ENCODE measurements around the gene ETV3.
"Not testable (repeated sequence)": the region's sequence is repeated elsewhere in the genome, so short reads cannot be mapped to it uniquely, and the experiment has no call there.

Gene ETV3

GRCh38 chr1:157098987-157099632 lies 39.1 kb downstream of the ETV3 start:
- not testable (repeated sequence) for H3K4me1 ChIP-seq (ENCODE audit: insufficient read depth, low read length); H3K27me3 ChIP-seq (ENCODE audit: insufficient read depth, low read length); H3K4me3 ChIP-seq (ENCODE audit: low read length); H3K36me3 ChIP-seq (ENCODE audit: insufficient read depth, low read length); H2AFZ ChIP-seq (ENCODE audit: low read depth, low read length); H3K9me3 ChIP-seq (ENCODE audit: low read length)

GRCh38 chr1:157098519-157098918 lies 39.7 kb downstream of the ETV3 start:
- H3K36me3 ChIP-seq (ENCODE audit: insufficient read depth, low read length): no peaks in the 10 kb centered on the region
- no peak overlapping the region for H2AFZ ChIP-seq (ENCODE audit: low read depth, low read length)
- H3K4me3 ChIP-seq (ENCODE audit: low read length): no peak overlapping the region
- H3K9me3 ChIP-seq (ENCODE audit: low read length): no peaks in the 10 kb centered on the region
- no peaks in the 10 kb centered on the region for H3K4me1 ChIP-seq (ENCODE audit: insufficient read depth, low read length)
- H3K27me3 ChIP-seq (ENCODE audit: insufficient read depth, low read length): peaks cover 3% of the 10 kb centered on the region

- H3K27me3 ChIP-seq (ENCODE audit: insufficient read depth, low read length): peaks cover 1% of the 10 kb centered on the region
- H3K36me3 ChIP-seq (ENCODE audit: insufficient read depth, low read length): no peaks in the 10 kb centered on the region
- H3K4me1 ChIP-seq (ENCODE audit: insufficient read depth, low read length): no peaks in the 10 kb centered on the region
- no peak overlapping the region for H2AFZ ChIP-seq (ENCODE audit: low read depth, low read length)
- H3K4me3 ChIP-seq (ENCODE audit: low read length): no peak overlapping the region
- H3K9me3 ChIP-seq (ENCODE audit: low read length): no peaks in the 10 kb centered on the region
Measured at GRCh38 chr1:157097692-157098091, 40.5 kb downstream of the ETV3 start.

GRCh38 chr1:157096881-157097280 lies 41.3 kb downstream of the ETV3 start:
- Histone ChIP-seq H3K27me3 (ENCODE audit: insufficient read depth, low read length) (peaks cover 9% of the 10 kb centered on the region), H3K4me3 (ENCODE audit: low read length) (no peak overlapping the region), H3K4me1 (ENCODE audit: insufficient read depth, low read length) (no peaks in the 10 kb centered on the region), H2AFZ (ENCODE audit: low read depth, low read length) (no peak overlapping the region), H3K36me3 (ENCODE audit: insufficient read depth, low read length) (no peaks in the 10 kb centered on the region), H3K9me3 (ENCODE audit: low read length) (no peaks in the 10 kb centered on the region)

GRCh38 chr1:157095551-157095950 lies 42.6 kb downstream of the ETV3 start:
- Histone ChIP-seq H3K9me3 (ENCODE audit: low read length) (no peaks in the 10 kb centered on the region), H3K4me1 (ENCODE audit: insufficient read depth, low read length) (no peaks in the 10 kb centered on the region), H2AFZ (ENCODE audit: low read depth, low read length) (no peak overlapping the region), H3K4me3 (ENCODE audit: low read length) (no peak overlapping the region), H3K27me3 (ENCODE audit: insufficient read depth, low read length) (peaks cover 14% of the 10 kb centered on the region), H3K36me3 (ENCODE audit: insufficient read depth, low read length) (no peaks in the 10 kb centered on the region)

- H2AFZ ChIP-seq (ENCODE audit: low read depth, low read length): no peak overlapping the region
- no peaks in the 10 kb centered on the region for H3K4me1 ChIP-seq (ENCODE audit: insufficient read depth, low read length)
- no peak overlapping the region for H3K4me3 ChIP-seq (ENCODE audit: low read length)
- no peaks in the 10 kb centered on the region for H3K36me3 ChIP-seq (ENCODE audit: insufficient read depth, low read length)
- no peaks in the 10 kb centered on the region for H3K9me3 ChIP-seq (ENCODE audit: low read length)
- H3K27me3 ChIP-seq (ENCODE audit: insufficient read depth, low read length): peaks cover 14% of the 10 kb centered on the region
Measured at GRCh38 chr1:157095091-157095490, 43.1 kb downstream of the ETV3 start.

- Histone ChIP-seq H2AFZ (ENCODE audit: low read depth, low read length) (no peak overlapping the region), H3K27me3 (ENCODE audit: insufficient read depth, low read length) (peaks cover 16% of the 10 kb centered on the region), H3K36me3 (ENCODE audit: insufficient read depth, low read length) (no peaks in the 10 kb centered on the region), H3K4me3 (ENCODE audit: low read length) (no peak overlapping the region), H3K4me1 (ENCODE audit: insufficient read depth, low read length) (no peaks in the 10 kb centered on the region), H3K9me3 (ENCODE audit: low read length) (no peaks in the 10 kb centered on the region)
Measured at GRCh38 chr1:157092831-157093230, 45.4 kb downstream of the ETV3 start.

GRCh38 chr1:157091668-157092273 lies 46.4 kb downstream of the ETV3 start:
- no peak overlapping the region for H2AFZ ChIP-seq (ENCODE audit: low read depth, low read length)
- peaks cover 16% of the 10 kb centered on the region for H3K27me3 ChIP-seq (ENCODE audit: insufficient read depth, low read length)
- no peaks in the 10 kb centered on the region for H3K9me3 ChIP-seq (ENCODE audit: low read length)
- no peaks in the 10 kb centered on the region for H3K36me3 ChIP-seq (ENCODE audit: insufficient read depth, low read length)
- H3K4me3 ChIP-seq (ENCODE audit: low read length): no peak overlapping the region
- H3K4me1 ChIP-seq (ENCODE audit: insufficient read depth, low read length): no peaks in the 10 kb centered on the region

GRCh38 chr1:157091186-157091585 lies 47.0 kb downstream of the ETV3 start:
- Histone ChIP-seq H3K36me3 (ENCODE audit: insufficient read depth, low read length) (no peaks in the 10 kb centered on the region), H3K9me3 (ENCODE audit: low read length) (no peaks in the 10 kb centered on the region), H2AFZ (ENCODE audit: low read depth, low read length) (no peak overlapping the region), H3K4me1 (ENCODE audit: insufficient read depth, low read length) (no peaks in the 10 kb centered on the region), H3K4me3 (ENCODE audit: low read length) (no peak overlapping the region), H3K27me3 (ENCODE audit: insufficient read depth, low read length) (peaks cover 16% of the 10 kb centered on the region)

GRCh38 chr1:157090771-157091170 lies 47.4 kb downstream of the ETV3 start:
- Histone ChIP-seq H3K36me3 (ENCODE audit: insufficient read depth, low read length) (no peaks in the 10 kb centered on the region), H3K27me3 (ENCODE audit: insufficient read depth, low read length) (peaks cover 16% of the 10 kb centered on the region), H3K4me1 (ENCODE audit: insufficient read depth, low read length) (no peaks in the 10 kb centered on the region), H3K9me3 (ENCODE audit: low read length) (no peaks in the 10 kb centered on the region), H3K4me3 (ENCODE audit: low read length) (no peak overlapping the region), H2AFZ (ENCODE audit: low read depth, low read length) (no peak overlapping the region)

- peaks cover 16% of the 10 kb centered on the region for H3K27me3 ChIP-seq (ENCODE audit: insufficient read depth, low read length)
- H3K36me3 ChIP-seq (ENCODE audit: insufficient read depth, low read length): no peaks in the 10 kb centered on the region
- no peak overlapping the region for H2AFZ ChIP-seq (ENCODE audit: low read depth, low read length)
- H3K9me3 ChIP-seq (ENCODE audit: low read length): no peaks in the 10 kb centered on the region
- no peak overlapping the region for H3K4me3 ChIP-seq (ENCODE audit: low read length)
- no peaks in the 10 kb centered on the region for H3K4me1 ChIP-seq (ENCODE audit: insufficient read depth, low read length)
Measured at GRCh38 chr1:157090196-157090647, 48.0 kb downstream of the ETV3 start.

GRCh38 chr1:157089789-157090188 lies 48.4 kb downstream of the ETV3 start:
- Histone ChIP-seq H3K4me3 (ENCODE audit: low read length) (no peak overlapping the region), H3K27me3 (ENCODE audit: insufficient read depth, low read length) (peaks cover 18% of the 10 kb centered on the region), H3K4me1 (ENCODE audit: insufficient read depth, low read length) (no peaks in the 10 kb centered on the region), H2AFZ (ENCODE audit: low read depth, low read length) (no peak overlapping the region), H3K36me3 (ENCODE audit: insufficient read depth, low read length) (no peaks in the 10 kb centered on the region), H3K9me3 (ENCODE audit: low read length) (no peaks in the 10 kb centered on the region)

GRCh38 chr1:157088607-157089006 lies 49.6 kb downstream of the ETV3 start:
- Histone ChIP-seq H3K9me3 (ENCODE audit: low read length) (no peaks in the 10 kb centered on the region), H3K36me3 (ENCODE audit: insufficient read depth, low read length) (no peaks in the 10 kb centered on the region), H2AFZ (ENCODE audit: low read depth, low read length) (no peak overlapping the region), H3K4me1 (ENCODE audit: insufficient read depth, low read length) (no peaks in the 10 kb centered on the region), H3K4me3 (ENCODE audit: low read length) (no peak overlapping the region), H3K27me3 (ENCODE audit: insufficient read depth, low read length) (peaks cover 24% of the 10 kb centered on the region)

- H3K9me3 ChIP-seq (ENCODE audit: low read length): no peaks in the 10 kb centered on the region
- no peak overlapping the region for H3K4me3 ChIP-seq (ENCODE audit: low read length)
- no peaks in the 10 kb centered on the region for H3K4me1 ChIP-seq (ENCODE audit: insufficient read depth, low read length)
- no peaks in the 10 kb centered on the region for H3K36me3 ChIP-seq (ENCODE audit: insufficient read depth, low read length)
- peaks cover 19% of the 10 kb centered on the region for H3K27me3 ChIP-seq (ENCODE audit: insufficient read depth, low read length)
- no peak overlapping the region for H2AFZ ChIP-seq (ENCODE audit: low read depth, low read length)
Measured at GRCh38 chr1:157087030-157087429, 51.2 kb downstream of the ETV3 start.

Data from neuron (in vitro differentiated cells).